Measurements from ENCODE around the gene NECTIN2.

- TF ChIP-seq TFCP2L1 (CRISPR knock-in tag; IDR thresholded peaks at IDR 0.05) (no peak), HMGXB4 (CRISPR knock-in tag; IDR thresholded peaks at IDR 0.05; ENCODE audit: borderline replicate concordance) (no peak), HDAC2 (IDR thresholded peaks at IDR 0.05) (no peak), EP300 (IDR thresholded peaks at IDR 0.05) (no peak), POLR2A (IDR thresholded peaks at IDR 0.05; ENCODE audit: low read length) (no peak), RCOR1 (IDR thresholded peaks at IDR 0.05; ENCODE audit: low read depth, low read length) (no peak), ZNF302 (CRISPR knock-in tag; IDR thresholded peaks at IDR 0.05) (no peak), CTCF (IDR thresholded peaks at IDR 0.05) (no peak), JUNB (IDR thresholded peaks at IDR 0.05) (no peak), RAD21 (conservative IDR thresholded peaks at IDR 0.05 in 1 of 2, IDR thresholded peaks at IDR 0.05 in 1 of 2) (no peak), MYC (IDR thresholded peaks at IDR 0.05; ENCODE audit: borderline replicate concordance, low read length) (no peak)
- TF ChIP-seq, protein P1, sequence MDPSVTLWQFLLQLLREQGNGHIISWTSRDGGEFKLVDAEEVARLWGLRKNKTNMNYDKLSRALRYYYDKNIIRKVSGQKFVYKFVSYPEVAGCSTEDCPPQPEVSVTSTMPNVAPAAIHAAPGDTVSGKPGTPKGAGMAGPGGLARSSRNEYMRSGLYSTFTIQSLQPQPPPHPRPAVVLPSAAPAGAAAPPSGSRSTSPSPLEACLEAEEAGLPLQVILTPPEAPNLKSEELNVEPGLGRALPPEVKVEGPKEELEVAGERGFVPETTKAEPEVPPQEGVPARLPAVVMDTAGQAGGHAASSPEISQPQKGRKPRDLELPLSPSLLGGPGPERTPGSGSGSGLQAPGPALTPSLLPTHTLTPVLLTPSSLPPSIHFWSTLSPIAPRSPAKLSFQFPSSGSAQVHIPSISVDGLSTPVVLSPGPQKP (IDR thresholded peaks at IDR 0.05; ENCODE audit: low read depth, low read length) = no peak
- TF ChIP-seq, protein P2, sequence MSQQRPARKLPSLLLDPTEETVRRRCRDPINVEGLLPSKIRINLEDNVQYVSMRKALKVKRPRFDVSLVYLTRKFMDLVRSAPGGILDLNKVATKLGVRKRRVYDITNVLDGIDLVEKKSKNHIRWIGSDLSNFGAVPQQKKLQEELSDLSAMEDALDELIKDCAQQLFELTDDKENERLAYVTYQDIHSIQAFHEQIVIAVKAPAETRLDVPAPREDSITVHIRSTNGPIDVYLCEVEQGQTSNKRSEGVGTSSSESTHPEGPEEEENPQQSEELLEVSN (IDR thresholded peaks at IDR 0.05; ENCODE audit: borderline replicate concordance, low read depth) = no peak
These were observed 10.5 kb downstream of the NECTIN2 start for GRCh38 chr19:44856421-44857083.
